Endodermal cell (in vitro differentiated cells): ENCODE data around the gene ZYG11A. TPM values are rescaled to one million over a fixed set of nuclear protein-coding genes. Genes with fewer than 3 reads are reported as not detected.

Experiments
- DNase-seq: peaks from one replicate; pipeline ENCODE4 v3.0.0-alpha.2; 2017
- H3K27ac ChIP-seq: 2 replicates; pipeline ENCODE4 v1.5.1; 2013; ENCODE audit warnings: mild to moderate bottlenecking, low read depth, low read length, moderate library complexity
- H3K27me3 ChIP-seq: 2 replicates; pipeline ENCODE4 v1.6.1; 2013; ENCODE audit warnings: mild to moderate bottlenecking, low read length, moderate library complexity; ENCODE audit not compliant: insufficient read depth, control insufficient read depth, poor library complexity, severe bottlenecking
- H3K36me3 ChIP-seq: 2 replicates; pipeline ENCODE4 v1.7.0; 2013; ENCODE audit warnings: mild to moderate bottlenecking, low read length, moderate library complexity; ENCODE audit not compliant: control insufficient read depth, insufficient read depth
- H3K4me1 ChIP-seq: one replicate; pipeline ENCODE4 v1.7.0; 2013; ENCODE audit warnings: low read length; ENCODE audit not compliant: control insufficient read depth, insufficient read depth
- H3K4me3 ChIP-seq: 2 replicates; pipeline ENCODE4 v1.5.1; 2013; ENCODE audit warnings: mild to moderate bottlenecking, low read length, moderate library complexity
- H3K9ac ChIP-seq: 2 replicates; pipeline ENCODE4 v1.6.1; 2013; ENCODE audit warnings: mild to moderate bottlenecking, low read length, moderate library complexity; ENCODE audit not compliant: poor library complexity, severe bottlenecking; ENCODE audit errors: extremely low read depth
- H3K9me3 ChIP-seq: 2 replicates; pipeline ENCODE4 v1.6.1; 2013; ENCODE audit warnings: mild to moderate bottlenecking, low read length, moderate library complexity; ENCODE audit not compliant: control insufficient read depth
- H3K27ac Mint-ChIP-seq: 2 replicates; pipeline ENCODE4 v1.8.0; 2020; ENCODE audit warnings: mixed read lengths
- H3K27me3 Mint-ChIP-seq: 2 replicates; pipeline ENCODE4 v1.8.0; 2021; ENCODE audit warnings: mild to moderate bottlenecking, mixed read lengths; ENCODE audit not compliant: insufficient read depth
- H3K36me3 Mint-ChIP-seq: 2 replicates; pipeline ENCODE4 v1.8.0; 2020; ENCODE audit warnings: low read depth, mixed read lengths
- H3K4me1 Mint-ChIP-seq: 2 replicates; pipeline ENCODE4 v1.8.0; 2020; ENCODE audit warnings: mixed read lengths
- H3K4me3 Mint-ChIP-seq: 2 replicates; pipeline ENCODE4 v1.8.0; 2020; ENCODE audit warnings: mild to moderate bottlenecking, moderate library complexity, mixed read lengths
- H3K9me3 Mint-ChIP-seq: 2 replicates; pipeline ENCODE4 v1.8.0; 2020; ENCODE audit warnings: mild to moderate bottlenecking, mixed read lengths
- WGBS, 2 experiments: methylation state at CpG; one replicate each; pipeline versions ENCODE4 v1.1.5 to v1.1.7; 2013; ENCODE audit warnings: missing lambda C conversion rate in 2 of 2, mixed read lengths in 1 of 2; ENCODE audit not compliant: insufficient coverage in 1 of 2, insufficient read length in 1 of 2; 5-methylcytosine and 5-hydroxymethylcytosine counted together
- total RNA-seq, 2 donors: library from RNA; stranded (reverse); fragmentation: NEBNext Ultra II Directional in 1 of 2; extraction: Animal tissue kit (Norgen Biotek cat#: 25700) in 1 of 2; gene quantifications; 2 replicates in 1 of 2; 3 replicates in 1 of 2; pipeline ENCODE4 v1.2.1, GENCODE V29; 2021
- TF ChIP-seq, protein P1 (sequence below): fragments of 200-600 bp; sonication (generic); conservative IDR thresholded peaks from 2 replicates; pipeline ENCODE4 v1.5.0; 2021; ENCODE audit warnings: antibody characterized with exemption, mild to moderate bottlenecking

Gene ZYG11A
- total RNA-seq, 2 donors from 2014 or later, result 1.5 to 3.2 TPM

DNA sequence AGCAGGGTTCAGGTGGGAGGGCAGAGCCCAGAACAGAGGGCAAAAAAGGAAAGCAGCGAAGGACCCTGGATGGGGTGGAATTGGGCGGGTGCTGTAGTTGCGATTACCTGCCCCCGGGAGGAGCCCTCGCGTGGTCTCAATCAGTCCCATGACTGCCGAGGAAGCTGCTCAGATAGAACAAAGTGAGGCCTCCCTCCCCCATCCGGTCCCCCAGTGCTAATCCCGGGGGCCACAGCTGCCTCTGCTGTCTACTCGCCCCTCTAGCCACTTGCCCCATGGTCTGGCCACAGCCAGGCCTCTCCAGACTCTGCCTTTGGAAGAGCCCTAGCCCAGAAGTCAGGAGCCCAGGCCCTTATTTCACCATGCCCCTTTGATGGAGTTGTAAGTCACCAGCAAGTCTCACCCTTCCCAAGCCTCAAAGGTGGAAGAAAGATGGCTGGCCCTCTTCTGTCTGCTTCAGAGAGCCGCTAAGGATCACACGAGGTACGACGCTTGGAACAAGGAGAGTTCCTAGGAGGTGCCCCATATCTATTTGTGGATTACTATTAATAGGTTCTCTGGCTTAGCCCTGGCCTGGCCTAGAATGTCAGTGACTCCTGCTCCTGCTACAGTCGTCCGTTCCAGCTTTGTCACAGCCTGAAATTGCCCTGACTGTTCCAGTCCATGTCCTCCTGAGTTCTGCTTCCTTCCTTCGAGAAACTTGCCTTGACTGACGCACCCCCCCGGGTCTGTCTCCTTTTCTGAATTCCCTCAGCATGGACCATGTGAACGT lies 62.6 kb downstream of the ZYG11A start:
- Mint-ChIP-seq H3K27ac (peak overlapping the region; percentile 90), H3K4me1 (peaks cover 19% of the 10 kb centered on the region), H3K27me3 (no peaks in the 10 kb centered on the region), H3K4me3 (no peak overlapping the region), H3K36me3 (peaks cover 3% of the 10 kb centered on the region), H3K9me3 (no peaks in the 10 kb centered on the region)
- peak; percentile 91 for DNase-seq
- Histone ChIP-seq H3K4me1 (peaks cover 13% of the 10 kb centered on the region), H3K27me3 (no peaks in the 10 kb centered on the region), H3K36me3 (no peaks in the 10 kb centered on the region), H3K27ac (no peak overlapping the region), H3K9ac (no peak overlapping the region), H3K4me3 (no peak overlapping the region), H3K9me3 (no peaks in the 10 kb centered on the region)
- WGBS, 2 experiments, result 68 to 70% methylated on average over 14 to 20 of the region's 20 CpGs
- TF ChIP-seq, protein P1, sequence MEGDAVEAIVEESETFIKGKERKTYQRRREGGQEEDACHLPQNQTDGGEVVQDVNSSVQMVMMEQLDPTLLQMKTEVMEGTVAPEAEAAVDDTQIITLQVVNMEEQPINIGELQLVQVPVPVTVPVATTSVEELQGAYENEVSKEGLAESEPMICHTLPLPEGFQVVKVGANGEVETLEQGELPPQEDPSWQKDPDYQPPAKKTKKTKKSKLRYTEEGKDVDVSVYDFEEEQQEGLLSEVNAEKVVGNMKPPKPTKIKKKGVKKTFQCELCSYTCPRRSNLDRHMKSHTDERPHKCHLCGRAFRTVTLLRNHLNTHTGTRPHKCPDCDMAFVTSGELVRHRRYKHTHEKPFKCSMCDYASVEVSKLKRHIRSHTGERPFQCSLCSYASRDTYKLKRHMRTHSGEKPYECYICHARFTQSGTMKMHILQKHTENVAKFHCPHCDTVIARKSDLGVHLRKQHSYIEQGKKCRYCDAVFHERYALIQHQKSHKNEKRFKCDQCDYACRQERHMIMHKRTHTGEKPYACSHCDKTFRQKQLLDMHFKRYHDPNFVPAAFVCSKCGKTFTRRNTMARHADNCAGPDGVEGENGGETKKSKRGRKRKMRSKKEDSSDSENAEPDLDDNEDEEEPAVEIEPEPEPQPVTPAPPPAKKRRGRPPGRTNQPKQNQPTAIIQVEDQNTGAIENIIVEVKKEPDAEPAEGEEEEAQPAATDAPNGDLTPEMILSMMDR, result peak; percentile 82

DNA sequence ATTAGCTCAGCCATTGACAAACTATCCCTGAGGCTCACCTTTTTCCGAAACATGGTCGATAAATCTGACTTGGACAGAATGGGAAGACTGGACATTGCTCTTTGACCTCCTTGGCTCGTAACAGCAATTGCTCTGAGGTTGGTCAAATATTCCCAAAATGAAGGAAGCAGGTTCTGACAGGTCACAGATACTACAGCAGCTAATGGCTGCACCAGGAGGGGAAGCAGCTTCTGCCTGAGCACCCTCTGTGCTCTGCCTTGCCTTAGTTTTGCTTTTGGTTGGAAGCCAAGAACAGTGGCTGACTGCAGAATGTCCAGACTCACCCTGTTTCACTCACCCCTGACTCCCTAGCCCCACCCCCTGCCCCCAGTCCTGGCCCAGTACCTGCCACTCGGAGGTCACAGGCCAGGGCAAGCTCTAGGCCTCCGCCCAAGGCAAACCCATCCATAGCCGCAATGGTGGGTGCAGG lies 63.6 kb downstream of the ZYG11A start:
- Mint-ChIP-seq H3K36me3 (peaks cover 3% of the 10 kb centered on the region), H3K9me3 (no peaks in the 10 kb centered on the region), H3K4me3 (no peak overlapping the region), H3K27ac (peak overlapping the region; percentile 2), H3K27me3 (no peaks in the 10 kb centered on the region), H3K4me1 (peaks cover 19% of the 10 kb centered on the region)
- WGBS, 2 experiments, result 92 to 97% methylated on average over 3 to 6 of the region's 6 CpGs
- Histone ChIP-seq H3K4me1 (peaks cover 13% of the 10 kb centered on the region), H3K36me3 (no peaks in the 10 kb centered on the region), H3K9me3 (no peaks in the 10 kb centered on the region), H3K4me3 (no peak overlapping the region), H3K27ac (no peak overlapping the region), H3K9ac (no peak overlapping the region), H3K27me3 (no peaks in the 10 kb centered on the region)
- DNase-seq, result no peak
- TF ChIP-seq, protein P1, result no peak

DNA sequence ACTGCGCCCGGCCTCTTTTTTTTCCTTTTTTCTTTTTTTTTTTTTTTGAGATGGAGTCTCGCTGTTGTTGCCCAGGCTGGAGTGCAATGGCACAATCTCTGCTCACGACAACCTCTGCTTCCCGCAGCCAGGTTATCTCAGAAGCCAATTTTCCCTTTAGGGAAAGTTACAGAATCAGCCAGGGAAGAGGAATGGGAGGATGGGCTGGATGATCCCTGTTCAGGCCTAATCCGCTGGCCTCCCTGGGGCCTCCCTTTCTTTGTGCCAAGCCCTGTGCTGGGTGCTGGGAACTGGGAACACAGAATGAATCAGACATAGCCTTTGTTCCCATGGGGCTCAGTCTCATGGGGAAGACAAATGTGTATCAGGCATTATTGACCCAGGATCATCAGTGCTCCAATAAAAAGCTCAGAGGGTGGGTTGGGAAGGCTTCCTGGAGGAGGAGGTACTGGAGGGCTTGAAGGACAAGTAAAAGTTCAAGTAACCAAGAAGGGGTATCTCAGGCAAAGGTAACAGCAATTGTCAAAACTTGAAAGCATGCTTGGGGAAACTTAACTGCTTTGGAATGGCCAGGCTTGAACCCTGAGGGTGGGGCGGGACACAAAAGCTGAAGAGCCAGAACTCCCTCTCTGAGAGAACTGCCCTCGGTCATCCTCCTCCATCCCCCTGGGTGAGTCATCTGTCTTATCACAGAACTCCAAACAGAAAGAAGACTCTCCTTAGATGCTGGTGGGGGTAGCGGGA lies 64.7 kb downstream of the ZYG11A start:
- Histone ChIP-seq H3K27ac (no peak overlapping the region), H3K4me1 (peaks cover 13% of the 10 kb centered on the region), H3K36me3 (no peaks in the 10 kb centered on the region), H3K9ac (no peak overlapping the region), H3K4me3 (no peak overlapping the region), H3K27me3 (no peaks in the 10 kb centered on the region), H3K9me3 (no peaks in the 10 kb centered on the region)
- H3K4me1 Mint-ChIP-seq, result peaks cover 19% of the 10 kb centered on the region
- H3K9me3 Mint-ChIP-seq, result no peaks in the 10 kb centered on the region
- H3K27me3 Mint-ChIP-seq, result no peaks in the 10 kb centered on the region
- TF ChIP-seq, protein P1, result no peak
- no peak overlapping the region for H3K27ac Mint-ChIP-seq
- DNase-seq, result no peak
- no peak overlapping the region for H3K4me3 Mint-ChIP-seq
- WGBS, 2 experiments, result 93 to 94% methylated on average over 5 to 9 of the region's 9 CpGs
- H3K36me3 Mint-ChIP-seq, result peaks cover 3% of the 10 kb centered on the region
